Common myeloid progenitor, CD34-positive (primary cell): ENCODE data around the gene CCT3.

Experiments used
- CTCF ChIA-PET: fragments of 350-600 bp; sonication (Branson Sonifier 250); formaldehyde crosslinking; loops from one replicate; lab custom pipeline; 2021; ENCODE audit warnings: antibody characterized with exemption; lab: Charles Lee
- POLR2A ChIA-PET: fragments of 350-600 bp; sonication (Branson Sonifier 250); formaldehyde crosslinking; loops from one replicate; lab custom pipeline; 2021; ENCODE audit warnings: antibody characterized with exemption; lab: Charles Lee
- DNase-seq, 3 donors: peaks; one replicate each; pipeline versions ENCODE4 v3.0.0 to v3.0.0-alpha.2; 2013
- H3K27ac ChIP-seq, 2 experiments: 1 replicate in 1 of 2; 2 replicates in 1 of 2; pipeline ENCODE4 v1.7.0; 2013; ENCODE audit warnings: inconsistent platforms in 2 of 2, low read length in 2 of 2, mild to moderate bottlenecking in 2 of 2, low read depth in 1 of 2, moderate library complexity in 1 of 2; ENCODE audit not compliant: severe bottlenecking in 2 of 2, insufficient read depth in 1 of 2, poor library complexity in 1 of 2
- H3K27me3 ChIP-seq, 5 experiments: replicated peaks in 2 of 5; 1 replicate in 3 of 5; 2 replicates in 2 of 5; pipeline versions ENCODE4 v1.6.1 to v1.7.0; 2013; ENCODE audit warnings: low read length in 4 of 5, mild to moderate bottlenecking in 2 of 5, moderate library complexity in 2 of 5, inconsistent platforms in 1 of 5; ENCODE audit not compliant: insufficient read depth in 5 of 5, control insufficient read depth in 4 of 5
- H3K36me3 ChIP-seq, 4 experiments: 1 replicate in 2 of 4; 2 replicates in 2 of 4; pipeline versions ENCODE4 v1.6.1 to v1.7.0; 2013; ENCODE audit warnings: low read length in 3 of 4, control low read depth in 1 of 4, mild to moderate bottlenecking in 1 of 4; ENCODE audit not compliant: control insufficient read depth in 4 of 4, insufficient read depth in 4 of 4
- H3K4me1 ChIP-seq, 4 experiments: 1 replicate in 3 of 4; 2 replicates in 1 of 4; pipeline versions ENCODE4 v1.6.1 to v1.7.1; 2013; ENCODE audit warnings: low read length in 3 of 4, mild to moderate bottlenecking in 3 of 4, control low read depth in 1 of 4, inconsistent platforms in 1 of 4, moderate library complexity in 1 of 4; ENCODE audit not compliant: control insufficient read depth in 4 of 4, insufficient read depth in 4 of 4; ENCODE audit errors: control extremely low read depth in 1 of 4
- H3K4me3 ChIP-seq, 7 experiments: 1 replicate in 4 of 7; 2 replicates in 3 of 7; pipeline versions ENCODE4 v1.5.1 to v1.7.0; 2013; ENCODE audit warnings: mild to moderate bottlenecking in 7 of 7, low read length in 6 of 7, moderate library complexity in 6 of 7, inconsistent platforms in 2 of 7, low read depth in 2 of 7, control low read depth in 1 of 7; ENCODE audit not compliant: insufficient read depth in 4 of 7, control insufficient read depth in 1 of 7; ENCODE audit errors: extremely low read depth in 1 of 7
- H3K9me3 ChIP-seq, 5 experiments: 1 replicate in 4 of 5; 2 replicates in 1 of 5; pipeline versions ENCODE4 v1.6.1 to v1.7.1; 2013; ENCODE audit warnings: low read length in 4 of 5, mild to moderate bottlenecking in 2 of 5, inconsistent platforms in 1 of 5, low read depth in 1 of 5, moderate library complexity in 1 of 5; ENCODE audit not compliant: control insufficient read depth in 4 of 5, insufficient read depth in 2 of 5; ENCODE audit errors: control extremely low read depth in 1 of 5
- WGBS: methylation state at CpG from one replicate; pipeline ENCODE4 v1.1.5; 2013; ENCODE audit not compliant: insufficient coverage; 5-methylcytosine and 5-hydroxymethylcytosine counted together

The CCT3 gene

GRCh38 chr1:156360534-156360933, 22.4 kb upstream of the CCT3 start:
- Histone ChIP-seq H3K4me1 (peaks cover 0 to 7% (median 5%) of the 10 kb centered on the region in 4 experiments), H3K36me3 (no peaks in the 10 kb centered on the region), H3K27me3 (peaks cover 2 to 10% (median 8%) of the 10 kb centered on the region in 5 experiments), H3K27ac (no peak overlapping the region), H3K9me3 (no peaks in the 10 kb centered on the region), H3K4me3 (no peak overlapping the region)
- ChIA-PET POLR2A (interaction anchor here (2.0 kb wide), 1 partner anchor 8 kb away, joined by 5 read pairs; the partner anchor contains the start of gene RHBG), CTCF (interaction anchor here (0.9 to 3.5 kb wide), 6 partner anchors 16 to 120 kb away, joined by 3 to 11 read pairs (median 4); no protein-coding TSS in a partner anchor)
- no peak for DNase-seq
- 94% methylated on average over 5 of the region's 11 CpGs for WGBS

- CTCF ChIA-PET = interaction anchor here (0.9 to 3.5 kb wide), 8 partner anchors 12 to 108 kb away, joined by 3 to 18 read pairs (median 4); no protein-coding TSS in a partner anchor
- DNase-seq = no peak
These were observed 21.9 kb upstream of the CCT3 start for GRCh38 chr1:156359973-156360372.

GRCh38 chr1:156359249-156359648, 21.2 kb upstream of the CCT3 start:
- DNase-seq = no peak
- WGBS = 93% methylated on average over 2 of the region's 3 CpGs
- no peak overlapping the region for H3K27ac ChIP-seq
- POLR2A ChIA-PET = interaction anchor here (2.0 kb wide), 1 partner anchor 10 kb away, joined by 5 read pairs; the partner anchor contains the start of gene RHBG
- H3K4me3 ChIP-seq = no peak overlapping the region
- no peaks in the 10 kb centered on the region for H3K9me3 ChIP-seq
- peaks cover 0 to 7% (median 5%) of the 10 kb centered on the region in 4 experiments for H3K4me1 ChIP-seq
- peaks cover under 1 to 10% (median 8%) of the 10 kb centered on the region in 5 experiments for H3K27me3 ChIP-seq
- no peaks in the 10 kb centered on the region for H3K36me3 ChIP-seq
- CTCF ChIA-PET = interaction anchor here (0.9 to 3.5 kb wide), 12 partner anchors 11 to 108 kb away, joined by 3 to 18 read pairs (median 4); no protein-coding TSS in a partner anchor

More at GRCh38 chr1:156359973-156360372, 21.9 kb upstream of the CCT3 start:
- Histone ChIP-seq H3K27ac (no peak overlapping the region), H3K4me3 (no peak overlapping the region), H3K4me1 (peaks cover 0 to 7% (median 5%) of the 10 kb centered on the region in 4 experiments), H3K36me3 (no peaks in the 10 kb centered on the region), H3K27me3 (peaks cover 2 to 10% (median 4%) of the 10 kb centered on the region in 5 experiments), H3K9me3 (no peaks in the 10 kb centered on the region)
- POLR2A ChIA-PET = interaction anchor here (2.0 kb wide), 1 partner anchor 9 kb away, joined by 5 read pairs; the partner anchor contains the start of gene RHBG
- 52% methylated on average over 6 of the region's 6 CpGs for WGBS

GRCh38 chr1:156358641-156359040, 20.5 kb upstream of the CCT3 start:
- Histone ChIP-seq H3K9me3 (no peaks in the 10 kb centered on the region), H3K27ac (no peak overlapping the region), H3K36me3 (no peaks in the 10 kb centered on the region), H3K4me3 (no peak overlapping the region), H3K4me1 (peaks cover 0 to 7% (median 5%) of the 10 kb centered on the region in 4 experiments), H3K27me3 (peaks cover 0 to 11% (median 4%) of the 10 kb centered on the region in 5 experiments)
- POLR2A ChIA-PET = interaction anchor here (0.9 to 2.0 kb wide), 2 partner anchors 10 kb away, joined by 3 to 5 read pairs; partner anchors contain the start of gene RHBG
- no peak for DNase-seq
- no CpG with 5 or more reads among the region's 1 CpG for WGBS
- CTCF ChIA-PET = interaction anchor here (0.8 to 3.5 kb wide), 10 partner anchors 11 to 87 kb away, joined by 3 to 18 read pairs (median 4); no protein-coding TSS in a partner anchor

GRCh38 chr1:156357977-156358376, 19.9 kb upstream of the CCT3 start:
- DNase-seq = no peak
- H3K4me1 ChIP-seq = peaks cover 0 to 7% (median 5%) of the 10 kb centered on the region in 4 experiments
- POLR2A ChIA-PET = interaction anchor here (0.9 kb wide), 1 partner anchor 11 kb away, joined by 3 read pairs; the partner anchor contains the start of gene RHBG
- H3K9me3 ChIP-seq = no peaks in the 10 kb centered on the region
- H3K36me3 ChIP-seq = no peaks in the 10 kb centered on the region
- CTCF ChIA-PET = interaction anchor here (0.8 to 2.6 kb wide), 4 partner anchors 20 to 88 kb away, joined by 4 to 18 read pairs (median 8); no protein-coding TSS in a partner anchor
- no peak overlapping the region for H3K27ac ChIP-seq
- WGBS = 100% methylated on average over 1 of the region's 2 CpGs
- H3K27me3 ChIP-seq = peaks cover 0 to 11% (median 4%) of the 10 kb centered on the region in 5 experiments
- H3K4me3 ChIP-seq = no peak overlapping the region

GRCh38 chr1:156356875-156357534, 18.9 kb upstream of the CCT3 start:
- H3K27me3 ChIP-seq = peaks cover 0 to 11% (median 4%) of the 10 kb centered on the region in 5 experiments
- peak overlapping the region in 2 of 7 experiments; percentile 11 to 45 for H3K4me3 ChIP-seq
- H3K27ac ChIP-seq = no peak overlapping the region
- CTCF ChIA-PET = interaction anchor here (0.7 to 2.6 kb wide), 9 partner anchors 9 to 89 kb away, joined by 3 to 18 read pairs (median 3); no protein-coding TSS in a partner anchor
- H3K36me3 ChIP-seq = no peaks in the 10 kb centered on the region
- DNase-seq = peak; percentile 68 to 73 (median 70)
- H3K4me1 ChIP-seq = peaks cover 0 to 7% (median 5%) of the 10 kb centered on the region in 4 experiments
- POLR2A ChIA-PET = no interaction called here
- WGBS = 13% methylated on average over 17 of the region's 22 CpGs
- H3K9me3 ChIP-seq = no peaks in the 10 kb centered on the region
